ENCODE results near the gene LAIR1.

DNA sequence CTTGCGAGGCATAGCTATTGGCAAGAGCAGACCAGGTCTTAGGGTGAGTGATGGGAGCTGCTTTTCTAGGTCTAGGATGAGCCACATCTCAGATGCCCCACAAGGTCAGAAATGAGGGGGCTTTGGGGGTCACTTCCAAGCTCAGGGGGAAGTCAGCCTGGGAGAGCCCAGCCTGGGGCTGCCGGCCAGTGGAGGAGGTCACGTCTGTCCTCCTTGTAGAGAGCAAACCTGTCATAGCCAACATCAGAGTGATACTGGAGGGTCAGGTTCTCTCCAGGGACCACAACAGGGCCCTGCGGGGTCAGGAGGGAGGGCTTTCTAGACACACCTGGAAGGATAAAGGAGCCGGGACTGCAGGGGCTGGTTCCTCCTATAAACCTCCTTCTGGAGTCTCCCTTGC lies 54.2 kb downstream of the LAIR1 start:
- TF ChIP-seq, protein P1, sequence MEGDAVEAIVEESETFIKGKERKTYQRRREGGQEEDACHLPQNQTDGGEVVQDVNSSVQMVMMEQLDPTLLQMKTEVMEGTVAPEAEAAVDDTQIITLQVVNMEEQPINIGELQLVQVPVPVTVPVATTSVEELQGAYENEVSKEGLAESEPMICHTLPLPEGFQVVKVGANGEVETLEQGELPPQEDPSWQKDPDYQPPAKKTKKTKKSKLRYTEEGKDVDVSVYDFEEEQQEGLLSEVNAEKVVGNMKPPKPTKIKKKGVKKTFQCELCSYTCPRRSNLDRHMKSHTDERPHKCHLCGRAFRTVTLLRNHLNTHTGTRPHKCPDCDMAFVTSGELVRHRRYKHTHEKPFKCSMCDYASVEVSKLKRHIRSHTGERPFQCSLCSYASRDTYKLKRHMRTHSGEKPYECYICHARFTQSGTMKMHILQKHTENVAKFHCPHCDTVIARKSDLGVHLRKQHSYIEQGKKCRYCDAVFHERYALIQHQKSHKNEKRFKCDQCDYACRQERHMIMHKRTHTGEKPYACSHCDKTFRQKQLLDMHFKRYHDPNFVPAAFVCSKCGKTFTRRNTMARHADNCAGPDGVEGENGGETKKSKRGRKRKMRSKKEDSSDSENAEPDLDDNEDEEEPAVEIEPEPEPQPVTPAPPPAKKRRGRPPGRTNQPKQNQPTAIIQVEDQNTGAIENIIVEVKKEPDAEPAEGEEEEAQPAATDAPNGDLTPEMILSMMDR (IDR thresholded peaks at IDR 0.05; ENCODE audit: low read length), result no peak
- TF ChIP-seq EZH2 (IDR thresholded peaks at IDR 0.05; ENCODE audit: borderline replicate concordance, low read length), result no peak
